HEK293T (cell line): ENCODE measurements around the gene NDE1.

Experiments
- CTCF ChIA-PET: fragments of 350-600 bp; formaldehyde crosslinking; extraction: SDS; loops from one replicate; lab custom pipeline; 2021; ENCODE audit warnings: antibody characterized with exemption, inconsistent platforms; lab: Yijun Ruan, JAX
- POLR2A ChIA-PET: fragments of 350-600 bp; formaldehyde crosslinking; extraction: SDS; loops from one replicate; lab custom pipeline; 2020; ENCODE audit warnings: antibody characterized with exemption, inconsistent platforms; lab: Yijun Ruan, JAX
- DNase-seq: peaks from one replicate; pipeline ENCODE4 v3.0.0; 2012; ENCODE audit warnings: mixed read lengths; ENCODE audit errors: extremely low spot score
- ARNT ChIP-seq: fragments of 450-650 bp; IDR thresholded peaks from 2 replicates; pipeline ENCODE4 v1.6.1; 2017; ENCODE audit warnings: mild to moderate bottlenecking
- BHLHE40 ChIP-seq: fragments of 450-650 bp; IDR thresholded peaks from 2 replicates; pipeline ENCODE4 v1.6.1; 2016; ENCODE audit warnings: mild to moderate bottlenecking, moderate library complexity, borderline replicate concordance
- CTBP1 ChIP-seq: fragments of 450-650 bp; IDR thresholded peaks from 2 replicates; pipeline ENCODE4 v1.6.1; 2016; ENCODE audit warnings: borderline replicate concordance
- ELF4 ChIP-seq: fragments of 450-650 bp; IDR thresholded peaks from 2 replicates; pipeline ENCODE4 v1.6.1; 2017; ENCODE audit warnings: antibody characterized with exemption
- FOXA1 ChIP-seq: fragments of 450-650 bp; IDR thresholded peaks from 2 replicates; pipeline ENCODE4 v1.6.1; 2016; ENCODE audit warnings: mild to moderate bottlenecking
- FOXK2 ChIP-seq: fragments of 450-650 bp; IDR thresholded peaks from 2 replicates; pipeline ENCODE4 v1.6.1; 2016; ENCODE audit warnings: mild to moderate bottlenecking
- FOXM1 ChIP-seq: fragments of 450-650 bp; IDR thresholded peaks from 2 replicates; pipeline ENCODE4 v1.6.1; 2017; ENCODE audit warnings: mild to moderate bottlenecking, borderline replicate concordance
- HDGF ChIP-seq: fragments of 450-650 bp; IDR thresholded peaks from 2 replicates; pipeline ENCODE4 v1.6.1; 2017; ENCODE audit warnings: antibody characterized with exemption, borderline replicate concordance
- L3MBTL2 ChIP-seq: fragments of 450-650 bp; conservative IDR thresholded peaks from 2 replicates; pipeline ENCODE4 v1.6.1; 2016; ENCODE audit warnings: mild to moderate bottlenecking
- LEF1 ChIP-seq: fragments of 450-650 bp; IDR thresholded peaks from 2 replicates; pipeline ENCODE4 v1.6.1; 2017; ENCODE audit warnings: mild to moderate bottlenecking, borderline replicate concordance
- NFRKB ChIP-seq: fragments of 450-650 bp; IDR thresholded peaks from 2 replicates; pipeline ENCODE4 v1.6.1; 2016; ENCODE audit warnings: mild to moderate bottlenecking, moderate library complexity
- PKNOX1 ChIP-seq: fragments of 450-650 bp; IDR thresholded peaks from 2 replicates; pipeline ENCODE4 v1.6.1; 2016
- SP1 ChIP-seq: fragments of 450-650 bp; IDR thresholded peaks from 2 replicates; pipeline ENCODE4 v1.6.1; 2017
- SUZ12 ChIP-seq: fragments of 450-650 bp; IDR thresholded peaks from 2 replicates; pipeline ENCODE4 v1.6.1; 2016; ENCODE audit warnings: mild to moderate bottlenecking
- TARDBP ChIP-seq: fragments of 450-650 bp; IDR thresholded peaks from 2 replicates; pipeline ENCODE4 v1.6.1; 2016
- ZNF384 ChIP-seq: fragments of 450-650 bp; IDR thresholded peaks from 2 replicates; pipeline ENCODE4 v1.6.1; 2016

Gene NDE1

GRCh38 chr16:15701367-15701766 is 51.3 kb downstream of the NDE1 start:
- TF ChIP-seq BHLHE40 (no peak), PKNOX1 (no peak), CTBP1 (no peak), TARDBP (no peak), NFRKB (no peak), ELF4 (no peak), SP1 (no peak), HDGF (no peak)
- no peak for DNase-seq
- ChIA-PET POLR2A (no interaction called here), CTCF (no interaction called here)

- POLR2A ChIA-PET, result no interaction called here
- DNase-seq, result no peak
- CTCF ChIA-PET, result no interaction called here
- TF ChIP-seq FOXA1 (no peak), HDGF (no peak), SUZ12 (no peak)
Observed at GRCh38 chr16:15701975-15702970, 52.2 kb downstream of the NDE1 start.

- DNase-seq, result no peak
- TF ChIP-seq SUZ12, result no peak
- no peak for TF ChIP-seq ZNF384
- TF ChIP-seq SP1, result no peak
- no peak for TF ChIP-seq LEF1
- TF ChIP-seq BHLHE40, result no peak
- TF ChIP-seq L3MBTL2, result no peak
- TF ChIP-seq PKNOX1, result no peak
- no peak for TF ChIP-seq TARDBP
- TF ChIP-seq FOXM1, result no peak
- no peak for TF ChIP-seq ARNT
- TF ChIP-seq NFRKB, result no peak
- no peak for TF ChIP-seq HDGF
- no peak for TF ChIP-seq FOXA1
- no peak for TF ChIP-seq CTBP1
- ChIA-PET POLR2A (no interaction called here), CTCF (interaction anchor here (0.7 kb wide), 1 partner anchor 57 kb away, joined by 3 read pairs; no protein-coding TSS in a partner anchor)
Observed at GRCh38 chr16:15703029-15703736, 53.1 kb downstream of the NDE1 start.

- ChIA-PET CTCF (interaction anchor here (0.7 to 1.2 kb wide), 3 partner anchors 9 to 19 kb away, joined by 3 to 4 read pairs (median 3); no protein-coding TSS in a partner anchor), POLR2A (no interaction called here)
- DNase-seq, result peak; percentile 80
- TF ChIP-seq TARDBP, result no peak
- TF ChIP-seq FOXA1, result no peak
- TF ChIP-seq SUZ12, result no peak
- no peak for TF ChIP-seq ELF4
- no peak for TF ChIP-seq CTBP1
- TF ChIP-seq NFRKB, result no peak
Observed at GRCh38 chr16:15704545-15704987, 54.5 kb downstream of the NDE1 start.

- TF ChIP-seq HDGF (no peak), ARNT (no peak), NFRKB (no peak), CTBP1 (no peak), SP1 (no peak), PKNOX1 (no peak), FOXA1 (no peak), ZNF384 (no peak), L3MBTL2 (no peak), BHLHE40 (no peak), ELF4 (no peak), TARDBP (no peak), FOXK2 (no peak), FOXM1 (no peak), SUZ12 (no peak), LEF1 (no peak)
- CTCF ChIA-PET, result interaction anchor here (0.5 to 1.2 kb wide), 4 partner anchors 9 to 61 kb away, joined by 3 to 4 read pairs (median 3); no protein-coding TSS in a partner anchor
- DNase-seq, result no peak
- POLR2A ChIA-PET, result no interaction called here
Observed at GRCh38 chr16:15705064-15705565, 55.1 kb downstream of the NDE1 start.

GRCh38 chr16:15707332-15707731 is 57.3 kb downstream of the NDE1 start:
- CTCF ChIA-PET, result no interaction called here
- POLR2A ChIA-PET, result no interaction called here
- DNase-seq, result no peak
- TF ChIP-seq SUZ12 (no peak), CTBP1 (no peak), FOXM1 (no peak), BHLHE40 (no peak), ZNF384 (no peak), ARNT (no peak), ELF4 (no peak), PKNOX1 (no peak), NFRKB (no peak), LEF1 (no peak), SP1 (no peak), L3MBTL2 (no peak), HDGF (no peak)
